HepG2 (cell line): ENCODE data around the gene TBC1D14. TPM values are rescaled to one million over a fixed set of nuclear protein-coding genes. Genes with fewer than 3 reads are reported as not detected.
"Not testable (repeated sequence)": the region's sequence is repeated elsewhere in the genome, so short reads cannot be mapped to it uniquely, and the experiment has no call there.

ENCODE experiments used
- ATAC-seq: fragments of 200-7000 bp; cut with Tn5 transposase; 3 replicates; pipeline ENCODE4 v1.9.1; 2020; ENCODE audit warnings: mild to moderate bottlenecking, moderate library complexity
- BruUV-seq: library from RNA; stranded (reverse); fragments of 400-500 nt; replicated peaks from 2 replicates; lab custom pipeline; 2021; lab: Mats Ljungman, UMichigan
- CTCF ChIA-PET: fragments of 300-600 bp; formaldehyde crosslinking; extraction: SDS; loops from one replicate; lab custom pipeline; 2021; ENCODE audit warnings: low total read pairs, inconsistent platforms, low intra/inter-chr PET ratio; lab: Yijun Ruan, JAX
- POLR2A ChIA-PET: fragments of 350-600 bp; sonication (Branson Sonifier 250); formaldehyde crosslinking; loops from one replicate; lab custom pipeline; 2020; ENCODE audit warnings: antibody characterized with exemption, inconsistent platforms; lab: Yijun Ruan, JAX
- DNase-seq: peaks from one replicate; pipeline ENCODE4 v3.0.0-alpha.2; 2015; ENCODE audit warnings: low spot score
- FAIRE-seq: peaks from 3 replicates; lab custom pipeline; 2011; peaks lifted over from hg19 to GRCh38; lab: Jason Lieb, UNC
- H2AFZ ChIP-seq: one replicate; pipeline ENCODE4 v1.6.1; 2011; ENCODE audit warnings: low read length, inconsistent platforms
- H3K27ac ChIP-seq: fragments of 300-600 bp; 3 replicates; pipeline ENCODE4 v1.8.0; 2011; ENCODE audit warnings: mixed run types, mild to moderate bottlenecking, mixed read lengths, low read length, inconsistent platforms; ENCODE audit not compliant: insufficient read depth; ENCODE audit errors: extremely low read length
- H3K27me3 ChIP-seq, 2 experiments: fragments of 200-600 bp in 1 of 2; 2 replicates in 1 of 2; 3 replicates in 1 of 2; pipeline versions ENCODE4 v1.6.0 to v1.8.0; 2011; ENCODE audit warnings: low read length in 2 of 2, mild to moderate bottlenecking in 2 of 2, moderate library complexity in 2 of 2, inconsistent platforms in 1 of 2; ENCODE audit not compliant: insufficient read depth in 2 of 2, control insufficient read depth in 1 of 2
- H3K36me3 ChIP-seq, 2 experiments: fragments of 200-600 bp in 1 of 2; replicated peaks in 1 of 2; 2 replicates in 1 of 2; 3 replicates in 1 of 2; pipeline versions ENCODE4 v1.5.1 to v1.8.0; 2011; ENCODE audit warnings: low read length in 2 of 2, inconsistent platforms in 1 of 2; ENCODE audit not compliant: insufficient read depth in 2 of 2, control insufficient read depth in 1 of 2
- H3K4me1 ChIP-seq: 2 replicates; pipeline ENCODE4 v1.5.1; 2012; ENCODE audit warnings: low read length, inconsistent platforms; ENCODE audit not compliant: insufficient read depth
- H3K4me2 ChIP-seq: 2 replicates; pipeline ENCODE4 v1.6.0; 2011; ENCODE audit warnings: low read depth, low read length, inconsistent platforms
- H3K4me3 ChIP-seq, 3 experiments: fragments of 200-600 bp in 1 of 3; sonication (generic), shearing (Covaris generic) in 1 of 3; replicated peaks in 1 of 3; 2 replicates each; pipeline ENCODE4 v1.5.1; 2011 to 2016; ENCODE audit warnings: low read length in 3 of 3, inconsistent platforms in 2 of 3, low read depth in 2 of 3, mild to moderate bottlenecking in 2 of 3, control low read depth in 1 of 3, mixed read lengths in 1 of 3; ENCODE audit not compliant: insufficient read depth in 1 of 3
- H3K79me2 ChIP-seq: one replicate; pipeline ENCODE4 v1.6.1; 2011; ENCODE audit warnings: low read length, inconsistent platforms; ENCODE audit not compliant: insufficient read depth
- H3K9ac ChIP-seq: 2 replicates; pipeline ENCODE4 v1.6.0; 2011; ENCODE audit warnings: mild to moderate bottlenecking, low read depth, low read length, inconsistent platforms; ENCODE audit not compliant: insufficient read depth
- H3K9me3 ChIP-seq: 2 replicates; pipeline ENCODE4 v1.5.1; 2012; ENCODE audit warnings: mild to moderate bottlenecking, low read length
- H4K20me1 ChIP-seq: 2 replicates; pipeline ENCODE4 v1.6.0; 2011; ENCODE audit warnings: inconsistent platforms, mild to moderate bottlenecking, low read length, moderate library complexity; ENCODE audit not compliant: insufficient read depth
- WGBS: methylation state at CpG from one replicate; pipeline ENCODE4 v1.1.6; 2017; ENCODE audit warnings: low lambda C conversion rate; 5-methylcytosine and 5-hydroxymethylcytosine counted together
- in situ Hi-C: cut with HindIII; loops from 2 replicates; pipeline ENCODE4 v1.10.0; 2017; ENCODE audit warnings: low pct_unique_long_range_greater_than_20kb; ENCODE audit not compliant: extremely low pct_ligation_motif_present
- intact Hi-C: fragments of 100-400 bp; cut with micrococcal nuclease; formaldehyde crosslinking; loops from one replicate; pipeline ENCODE4 v1.10.0; 2022; ENCODE audit not compliant: unreplicated experiment
- polyA plus RNA-seq, 8 experiments: library from polyadenylated mRNA; depleted of rRNA in 3 of 8; stranded (reverse) in 7 of 8; unstranded in 1 of 8; fragments of >200 nt; fragmentation: Illumina TruSeq in 4 of 8; extraction: Trizol in 4 of 8; gene quantifications; 2 replicates each; pipeline versions ENCODE4 v1.2.1 to v1.2.3, GENCODE V29; 2011 to 2016; ENCODE audit warnings: low read depth in 4 of 8, missing spikeins in 1 of 8, mixed read lengths in 1 of 8; ENCODE audit not compliant: insufficient read depth in 1 of 8
- total RNA-seq, 5 experiments: library from RNA; depleted of rRNA; stranded (reverse); fragments of >200 nt; fragmentation: Illumina TruSeq; extraction: Trizol; gene quantifications; 2 replicates each; pipeline ENCODE4 v1.2.3, GENCODE V29; 2016; ENCODE audit warnings: low read depth in 1 of 5

TBC1D14 gene
- total and polyA plus RNA-seq, 2 of the 13 experiments (the other 11 are each of a cell fraction or from before 2014, with no cell fraction given) = 29.5 to 46.5 TPM

GRCh38 chr4:7079483-7079882 is 169.9 kb downstream of the TBC1D14 start:
- H2AFZ ChIP-seq, H3K79me2 ChIP-seq, H3K9ac ChIP-seq, DNase-seq, H3K4me2 ChIP-seq, H3K9me3 ChIP-seq, H3K27me3 ChIP-seq, ATAC-seq, intact Hi-C loops, CTCF ChIA-PET, FAIRE-seq, POLR2A ChIA-PET, H4K20me1 ChIP-seq, BruUV-seq, H3K36me3 ChIP-seq, H3K4me3 ChIP-seq, H3K27ac ChIP-seq: not testable (repeated sequence)
- in situ Hi-C loops = loop anchor here (10.0 kb wide), 1 partner anchor 175 kb away; the partner anchor contains the start of gene TBC1D14
- peaks cover 17% of the 10 kb centered on the region for H3K4me1 ChIP-seq

GRCh38 chr4:7079909-7080308 is 170.3 kb downstream of the TBC1D14 start:
- H3K9me3 ChIP-seq, H3K79me2 ChIP-seq, H3K4me2 ChIP-seq, DNase-seq, POLR2A ChIA-PET, FAIRE-seq, H3K27ac ChIP-seq, BruUV-seq, ATAC-seq, CTCF ChIA-PET, H3K36me3 ChIP-seq, H4K20me1 ChIP-seq, H2AFZ ChIP-seq, intact Hi-C loops, H3K9ac ChIP-seq, H3K27me3 ChIP-seq, H3K4me3 ChIP-seq: not testable (repeated sequence)
- in situ Hi-C loops = loop anchor here (10.0 kb wide), 1 partner anchor 175 kb away; the partner anchor contains the start of gene TBC1D14
- 43% methylated on average over 2 of the region's 2 CpGs for WGBS
- peaks cover 17% of the 10 kb centered on the region for H3K4me1 ChIP-seq

Other genes with a start within 250 kb of the TBC1D14 start
- 278 and 348 TPM in 2 replicates for gene S100P, start 215.9 kb upstream of the TBC1D14 start, total RNA-seq (2016; rRNA removed; fragmentation: Illumina TruSeq; extraction: Trizol)
- gene S100P, start 215.9 kb upstream of the TBC1D14 start, polyA plus RNA-seq (2011; rRNA removed) = 1,649 and 1,898 TPM in 2 replicates
- gene MRFAP1L1, start 200.0 kb upstream of the TBC1D14 start, total RNA-seq (2016; rRNA removed; fragmentation: Illumina TruSeq; extraction: Trizol) = 76.6 and 124 TPM in 2 replicates
- 39.9 and 44.8 TPM in 2 replicates for gene MRFAP1L1, start 200.0 kb upstream of the TBC1D14 start, polyA plus RNA-seq (2011; rRNA removed)
- 18.7 and 20.9 TPM in 2 replicates for gene BLOC1S4, start 193.7 kb upstream of the TBC1D14 start, total RNA-seq (2016; rRNA removed; fragmentation: Illumina TruSeq; extraction: Trizol)
- 15.5 and 17.6 TPM in 2 replicates for gene BLOC1S4, start 193.7 kb upstream of the TBC1D14 start, polyA plus RNA-seq (2011; rRNA removed)
- 17.1 and 24.1 TPM in 2 replicates for gene KIAA0232, start 127.1 kb upstream of the TBC1D14 start, total RNA-seq (2016; rRNA removed; fragmentation: Illumina TruSeq; extraction: Trizol)
- gene KIAA0232, start 127.1 kb upstream of the TBC1D14 start, polyA plus RNA-seq (2011; rRNA removed) = 7.8 and 8.1 TPM in 2 replicates
- gene TADA2B, start 133.5 kb downstream of the TBC1D14 start, total RNA-seq (2016; rRNA removed; fragmentation: Illumina TruSeq; extraction: Trizol) = 8.6 and 8.9 TPM in 2 replicates
- 4.6 and 5.1 TPM in 2 replicates for gene TADA2B, start 133.5 kb downstream of the TBC1D14 start, polyA plus RNA-seq (2011; rRNA removed)
- gene GRPEL1, start 158.2 kb downstream of the TBC1D14 start, total RNA-seq (2016; rRNA removed; fragmentation: Illumina TruSeq; extraction: Trizol) = 141 and 213 TPM in 2 replicates
- gene GRPEL1, start 158.2 kb downstream of the TBC1D14 start, polyA plus RNA-seq (2011; rRNA removed) = 27.2 and 32.3 TPM in 2 replicates